Inferior parietal cortex (tissue), 1 donor: ENCODE results near the gene ANKRD65.
A peak's percentile ranks its signal among the peaks of the same experiment; 100 is the strongest.
"Not testable (repeated sequence)": the region's sequence is repeated elsewhere in the genome, so short reads cannot be mapped to it uniquely, and the experiment has no call there.

Source experiments
- DNase-seq: peaks from one replicate; pipeline ENCODE4 v3.0.0-alpha.2; 2016; ENCODE audit errors: extremely low spot score

ANKRD65 gene

GRCh38 chr1:1417825-1418463 is 3.1 kb downstream of the ANKRD65 start:
- DNase-seq: not testable (repeated sequence)

- not testable (repeated sequence) for DNase-seq
Measured at GRCh38 chr1:1417396-1417795, 3.7 kb downstream of the ANKRD65 start.

DNA sequence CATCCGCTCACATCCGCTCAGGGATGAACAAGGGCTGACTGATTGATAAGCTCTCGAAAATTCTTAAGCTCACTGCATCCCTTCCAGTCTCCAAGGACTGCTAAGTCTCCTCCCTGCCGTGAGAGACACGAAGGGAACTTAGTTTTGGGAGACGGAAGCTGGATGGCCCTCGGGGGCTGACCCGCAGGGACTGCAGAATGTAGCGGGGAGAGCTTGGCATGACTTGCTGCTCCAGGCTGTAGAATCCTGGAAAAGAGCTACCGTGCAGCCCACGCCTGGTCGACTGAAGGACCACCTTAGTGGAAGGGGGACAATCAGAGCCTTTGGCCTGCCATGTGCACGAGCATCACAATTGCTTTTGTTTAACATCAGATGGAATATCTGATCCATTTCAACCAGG is 5.3 kb downstream of the ANKRD65 start:
- DNase-seq: no peak

DNA sequence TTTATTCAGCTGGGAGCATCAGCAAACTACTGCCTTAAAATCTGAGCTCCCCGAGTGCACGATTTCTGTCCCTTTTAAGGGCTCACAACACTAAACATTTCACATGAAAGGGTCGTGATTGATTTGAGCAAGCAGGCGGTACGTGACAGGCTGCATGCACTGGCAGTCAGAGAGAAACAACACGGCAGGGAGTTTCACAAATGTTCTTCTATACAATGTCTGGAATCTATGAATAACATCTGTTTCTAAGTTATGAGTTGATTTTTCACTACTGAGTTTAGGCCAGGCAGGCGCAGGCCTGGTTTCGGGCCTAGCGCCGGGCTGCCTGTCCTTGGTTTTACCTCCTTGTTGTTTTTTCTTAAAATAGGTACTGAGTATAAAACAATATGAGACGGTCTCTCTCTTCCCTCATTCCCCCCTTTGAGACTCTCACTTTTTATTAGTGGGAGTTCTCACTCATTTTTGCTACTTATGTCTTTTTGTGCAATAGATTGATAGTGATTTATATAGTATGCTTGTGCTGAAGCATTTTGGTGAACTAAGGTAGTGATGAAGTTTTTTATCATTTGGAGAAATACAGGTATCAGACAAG is 8.7 kb downstream of the ANKRD65 start:
- not testable (repeated sequence) for DNase-seq

DNA sequence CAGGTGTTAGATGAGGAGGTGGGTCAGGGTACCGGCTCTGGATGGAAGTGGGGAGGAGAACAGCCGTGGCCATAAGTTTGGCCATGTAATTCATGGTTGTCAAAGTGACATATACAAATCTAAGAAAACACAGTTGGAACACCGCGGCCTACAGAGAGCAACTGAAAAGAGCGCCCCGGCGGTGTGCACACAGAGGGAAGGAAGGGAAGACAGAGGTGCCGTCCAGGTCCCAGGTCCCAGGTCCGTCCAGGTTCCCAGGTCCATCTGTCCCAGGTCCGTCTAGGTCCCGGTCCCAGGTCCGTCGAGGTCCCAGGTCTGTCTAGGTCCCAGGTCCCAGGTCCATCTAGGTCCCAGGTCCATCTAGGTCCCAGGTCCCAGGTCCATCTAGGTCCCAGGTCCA is 9.4 kb downstream of the ANKRD65 start:
- DNase-seq: no peak

DNA sequence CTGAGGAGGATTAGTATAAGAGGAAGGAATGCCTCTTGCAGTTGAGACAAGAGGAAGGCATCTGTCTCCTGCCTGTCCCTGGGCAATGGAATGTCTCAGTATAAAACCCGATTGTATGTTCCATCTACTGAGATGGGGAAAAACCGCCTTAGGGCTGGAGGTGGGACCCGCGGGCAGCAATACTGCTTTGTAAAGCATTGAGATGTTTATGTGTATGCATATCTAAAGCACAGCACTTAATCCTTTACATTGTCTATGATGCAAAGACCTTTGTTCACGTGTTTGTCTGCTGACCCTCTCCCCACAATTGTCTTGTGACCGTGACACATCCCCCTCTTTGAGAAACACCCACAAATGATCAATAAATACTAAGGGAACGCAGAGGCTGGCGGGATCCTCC is 10.8 kb downstream of the ANKRD65 start:
- DNase-seq: not testable (repeated sequence)

- no peak for DNase-seq
Measured at GRCh38 chr1:1407636-1408318, 13.3 kb downstream of the ANKRD65 start.

DNA sequence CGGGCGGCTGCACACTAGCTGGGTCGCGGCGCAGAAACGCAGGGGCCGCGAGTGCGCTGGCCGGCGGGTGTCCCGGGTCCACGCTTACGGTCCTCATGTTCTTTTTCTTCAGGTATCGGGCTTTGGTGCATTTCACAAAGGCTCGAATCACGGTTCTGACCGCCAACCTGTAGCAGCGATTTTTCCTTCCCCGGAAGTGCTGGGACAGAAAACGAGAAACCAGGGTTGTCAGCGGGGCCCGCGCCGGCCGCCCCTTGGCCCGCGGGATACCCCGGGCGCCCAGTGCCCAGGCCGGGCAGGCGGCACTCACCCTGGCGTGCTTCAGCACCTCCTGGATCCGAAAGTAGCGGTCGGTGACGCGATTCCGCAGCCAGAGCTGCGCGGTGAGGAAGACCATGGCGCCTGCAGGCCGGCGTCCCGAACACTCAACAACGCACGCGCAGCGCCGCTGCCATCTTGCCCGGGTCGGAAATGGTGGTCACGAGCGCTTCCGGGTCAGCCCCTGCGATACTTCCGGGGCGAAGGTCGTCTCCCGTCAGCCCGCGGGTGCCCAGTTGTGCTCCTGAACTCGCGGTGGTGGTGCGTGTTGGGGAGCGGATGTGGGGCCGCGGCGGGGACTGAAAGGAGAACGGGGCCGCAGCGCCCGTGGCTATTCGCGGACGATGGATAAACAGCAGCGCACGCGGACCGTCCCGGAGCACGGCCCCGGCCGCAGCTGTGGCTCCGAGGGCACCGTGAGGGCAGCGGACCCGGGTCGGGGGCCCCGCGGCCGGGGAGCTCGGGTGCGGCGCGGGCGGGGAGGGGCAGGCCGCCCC is 14.0 kb downstream of the ANKRD65 start, which contains the start of gene MRPL20:
Gene MRPL20 (minus strand): TSS at position 473 of the 815 bp plus-strand sequence. CDS start 76 bp downstream, at position 397.
- DNase-seq: peak; percentile 97

GRCh38 chr1:1406101-1406820 is 14.8 kb downstream of the ANKRD65 start:
- DNase-seq: no peak

DNA sequence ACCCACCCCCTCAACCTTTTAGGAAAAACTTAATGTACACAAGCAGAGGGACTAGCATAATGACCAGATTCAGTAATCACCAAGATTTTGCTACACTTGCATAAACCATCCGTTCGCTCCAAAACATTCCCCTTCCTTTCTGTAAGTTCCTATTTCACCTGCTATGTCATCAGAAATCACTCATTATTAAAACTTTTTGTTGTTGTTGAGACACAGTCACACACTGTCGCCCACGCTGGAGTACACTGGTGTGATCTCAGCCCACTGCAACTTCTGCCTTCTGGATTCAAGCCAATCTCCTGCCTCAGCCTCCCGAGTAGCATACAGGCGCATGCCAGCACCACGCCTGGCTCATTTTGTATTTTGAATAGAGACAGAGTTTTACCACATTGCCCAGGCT is 17.4 kb downstream of the ANKRD65 start:
- DNase-seq: no peak

DNA sequence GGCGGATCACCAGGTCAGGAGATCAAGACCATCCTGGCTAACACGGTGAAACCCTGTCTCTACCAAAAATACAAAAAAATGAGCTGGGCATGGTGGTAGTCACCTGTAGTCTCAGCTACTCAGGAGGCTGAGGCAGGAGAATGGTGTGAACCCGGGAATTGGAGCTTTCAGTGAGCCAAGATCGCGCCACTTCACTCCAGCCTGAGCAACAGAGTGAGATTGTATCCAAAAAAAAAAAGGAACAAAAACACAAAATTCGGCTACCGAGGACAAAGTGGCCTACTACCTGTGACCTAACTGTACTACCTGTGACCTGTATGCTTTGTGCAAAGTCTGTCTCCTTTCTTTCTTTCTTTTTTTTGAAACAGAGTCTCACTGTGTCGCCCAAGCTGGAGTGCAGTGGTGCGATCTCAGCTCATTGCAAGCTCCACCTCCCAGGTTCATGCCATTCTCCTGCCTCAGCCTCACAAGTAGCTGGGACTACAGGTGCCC is 18.1 kb downstream of the ANKRD65 start:
- not testable (repeated sequence) for DNase-seq

DNA sequence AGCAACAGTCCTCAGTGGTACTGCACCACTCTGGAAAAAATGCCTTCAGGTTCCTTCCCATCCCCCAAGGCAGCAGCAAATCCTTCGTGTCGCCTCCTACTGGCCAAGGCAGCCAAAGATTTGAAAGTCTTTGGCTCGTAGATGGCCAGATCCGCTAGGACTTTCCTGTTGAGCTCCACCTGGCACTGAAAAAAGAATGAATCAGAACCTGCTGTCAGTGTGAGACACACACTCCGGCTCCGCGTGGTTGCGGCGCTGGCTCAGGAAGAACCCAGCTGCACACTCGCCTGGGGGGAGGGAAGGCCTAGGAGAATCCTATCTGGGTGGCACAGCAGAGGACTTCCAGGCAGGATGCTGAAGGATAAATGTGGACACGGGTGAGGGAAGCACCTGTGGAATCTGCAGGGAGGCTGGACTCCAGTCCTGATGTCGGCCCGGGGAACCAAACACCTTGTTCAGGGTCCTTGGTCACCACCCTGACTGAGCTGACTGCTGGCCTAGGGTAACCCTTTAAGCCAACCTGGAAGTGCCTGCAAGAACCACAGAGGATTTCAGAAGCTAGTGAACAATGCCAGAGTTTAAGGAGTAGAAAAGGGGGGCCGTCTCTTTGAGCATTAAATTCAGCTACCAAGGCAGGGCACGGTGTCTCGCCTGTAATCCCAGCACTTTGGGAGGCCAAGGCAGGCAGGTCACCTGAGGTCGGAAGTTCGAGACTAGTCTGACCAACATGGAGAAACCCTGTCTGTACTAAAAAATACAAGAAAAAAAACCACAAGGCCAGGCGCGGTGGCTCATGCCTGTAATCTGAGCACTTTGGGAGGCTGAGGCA is 18.8 kb downstream of the ANKRD65 start:
- no peak for DNase-seq

DNA sequence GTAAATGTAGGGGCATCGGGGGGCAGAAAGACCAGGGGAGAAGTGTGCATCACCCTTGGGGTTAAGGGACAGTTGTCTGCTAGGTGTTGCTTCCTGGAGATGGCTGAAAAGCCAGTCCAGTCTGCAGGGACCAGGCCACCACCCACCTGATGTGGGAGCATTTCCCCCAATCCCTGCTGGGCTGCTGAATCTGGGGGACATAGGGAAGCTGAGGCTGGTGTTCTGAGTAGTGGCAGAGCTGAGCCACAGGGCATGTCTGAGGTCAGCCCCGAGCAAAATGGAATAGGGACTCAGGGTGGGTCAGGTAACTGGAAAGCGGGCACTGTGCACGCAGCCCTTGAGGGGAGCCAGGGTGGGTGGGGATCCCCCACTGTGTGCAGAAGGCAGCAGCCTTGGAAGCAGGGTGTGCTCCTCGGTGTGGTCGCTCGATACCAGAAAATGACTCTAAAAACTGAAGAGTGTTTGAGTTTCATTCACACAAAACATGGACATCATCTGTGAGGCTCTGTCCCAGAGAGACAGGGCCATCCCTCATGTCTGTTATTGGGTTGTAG is 19.5 kb downstream of the ANKRD65 start:
- no peak for DNase-seq

DNA sequence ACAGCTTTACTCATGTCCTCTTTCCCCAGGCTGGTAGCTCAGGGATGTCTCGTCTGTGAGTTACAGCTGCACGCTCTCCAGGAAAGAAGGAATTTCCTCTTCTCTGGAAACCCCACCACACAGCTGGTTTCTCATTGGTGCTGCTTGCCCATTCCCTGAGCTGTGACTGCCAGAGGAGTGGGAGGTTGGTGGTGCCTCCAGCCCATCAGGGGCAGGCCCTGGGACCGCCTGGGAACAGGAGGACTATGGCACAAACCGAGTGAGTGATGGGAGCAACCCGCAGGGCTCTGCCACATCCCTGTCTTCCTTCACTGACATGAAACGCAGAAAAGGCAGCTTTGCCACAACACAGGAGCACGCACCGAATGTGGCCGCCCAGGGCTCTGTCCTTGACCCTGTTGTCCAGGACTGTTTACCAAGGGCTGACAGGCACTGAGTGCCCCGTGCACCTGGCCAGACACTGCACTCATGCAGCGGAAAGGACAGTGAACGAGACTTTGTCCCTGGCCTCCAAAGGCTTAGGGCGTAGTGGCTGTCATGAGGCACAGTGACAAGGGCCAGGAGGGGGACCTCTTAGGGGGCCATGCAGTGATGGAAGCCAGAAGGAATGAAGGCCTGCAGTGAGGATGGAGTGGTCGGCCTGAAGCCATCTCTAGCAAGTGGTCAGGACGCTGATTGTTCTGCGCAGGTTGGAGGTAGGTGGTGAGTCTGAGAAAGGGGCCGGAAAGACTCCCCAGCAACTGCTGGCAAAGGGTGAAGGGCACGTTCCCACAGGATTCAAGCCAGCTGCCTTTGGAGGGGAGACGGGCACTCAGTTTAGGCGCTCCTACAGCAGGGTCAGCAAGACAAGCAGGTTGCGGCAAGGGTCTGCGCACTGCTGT is 20.3 kb downstream of the ANKRD65 start:
- DNase-seq: no peak

- no peak for DNase-seq
Measured at GRCh38 chr1:1399872-1400575, 21.1 kb downstream of the ANKRD65 start.

DNA sequence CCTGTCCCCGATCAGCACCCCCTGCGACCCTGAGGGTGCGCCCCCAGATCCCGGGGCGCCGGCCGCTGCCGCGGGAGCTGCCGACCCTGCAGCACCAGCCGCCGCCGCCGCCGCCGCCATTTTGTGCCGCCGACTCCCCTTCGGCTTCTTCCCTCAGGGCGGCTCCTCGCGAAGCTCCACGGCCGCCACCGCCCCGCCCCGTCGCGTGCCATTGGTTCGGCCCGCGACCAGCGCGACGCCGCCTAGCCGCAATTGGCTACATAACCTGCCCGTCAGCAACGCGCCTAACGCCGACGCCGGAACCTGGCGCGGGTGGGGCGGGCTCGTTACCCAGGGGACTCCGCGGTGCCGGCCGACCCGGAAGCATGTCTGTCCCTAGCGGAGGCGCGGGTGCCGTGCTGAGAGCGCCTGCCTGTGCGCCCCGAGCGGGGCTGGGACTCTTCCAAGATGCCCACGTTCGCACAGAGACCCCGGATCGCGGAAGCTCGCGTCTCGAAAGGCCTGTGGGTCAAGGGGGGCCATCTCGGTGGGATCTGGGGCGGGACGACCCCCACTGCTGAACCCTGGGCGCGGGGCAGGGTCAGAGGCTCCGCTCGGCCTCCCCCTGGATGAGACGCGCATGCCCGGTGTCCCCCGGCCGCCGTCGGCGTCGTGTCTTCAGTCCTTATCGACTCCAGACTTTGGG is 21.7 kb downstream of the ANKRD65 start, which contains the start of gene CCNL2:
Gene CCNL2 (minus strand): TSS at position 149 of the 685 bp plus-strand sequence. CDS start 29 bp downstream, at position 120.
- peak; percentile 98 for DNase-seq

- DNase-seq: no peak
Measured at GRCh38 chr1:1398677-1399186, 22.3 kb downstream of the ANKRD65 start.
